GM23248 (cell line): Measurements from ENCODE around the gene MASP1.

ENCODE experiments used
- EZH2 ChIP-seq: fragments of 200-600 bp; sonication (generic); IDR thresholded peaks from 2 replicates; pipeline ENCODE4 v1.6.1; 2018; ENCODE audit warnings: antibody characterized with exemption, mild to moderate bottlenecking; ENCODE audit not compliant: insufficient read depth, poor library complexity, severe bottlenecking
- EZH2phosphoT487 ChIP-seq: fragments of 200-600 bp; sonication (generic); IDR thresholded peaks from 2 replicates; pipeline ENCODE4 v1.6.1; 2018; ENCODE audit warnings: antibody characterized with exemption, moderate library complexity, mild to moderate bottlenecking, low read depth; ENCODE audit not compliant: insufficient read depth

DNA sequence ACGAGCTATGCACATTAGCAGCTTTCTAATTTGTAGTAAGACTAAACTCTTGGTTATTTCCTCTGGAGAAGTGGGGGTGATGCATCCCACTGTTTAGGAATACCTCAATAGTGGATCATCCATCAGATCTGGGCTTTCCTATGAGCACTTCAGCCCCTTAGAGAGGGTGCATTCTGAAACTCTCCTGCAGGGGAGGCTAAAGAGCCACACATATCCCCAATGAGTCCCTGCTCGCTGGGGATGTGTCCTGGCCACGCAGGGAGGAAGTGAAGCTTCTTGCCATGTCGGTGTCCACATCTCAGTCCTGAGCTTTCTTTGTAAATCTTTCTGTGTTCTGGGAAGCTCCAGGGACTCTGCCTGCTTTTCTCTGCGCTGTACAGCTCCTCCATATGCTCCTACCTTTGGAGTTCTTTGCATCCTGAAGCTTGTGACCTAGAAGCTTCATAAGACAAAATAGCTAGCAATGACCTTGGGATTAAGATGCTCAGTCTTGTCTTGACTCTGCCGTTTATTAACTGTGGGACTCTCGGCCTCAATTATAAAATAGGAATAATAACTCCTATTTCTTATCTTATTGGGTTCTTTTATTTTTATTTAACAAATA, 28.3 kb upstream of the MASP1 start:
- no peak for TF ChIP-seq EZH2phosphoT487
- no peak for TF ChIP-seq EZH2
